GM12878 (cell line): ENCODE measurements around the gene INTS6.

ENCODE experiments used
- BRCA1 ChIP-seq: IDR thresholded peaks from 2 replicates; pipeline ENCODE4 v1.6.1; 2011; ENCODE audit warnings: low read depth, low read length, improper control_type of control experiment
- NR2C1 ChIP-seq: fragments of 450-650 bp; IDR thresholded peaks from 2 replicates; pipeline ENCODE4 v1.6.1; 2017; ENCODE audit warnings: antibody characterized with exemption, mild to moderate bottlenecking, moderate library complexity
- REST ChIP-seq: IDR thresholded peaks from 2 replicates; pipeline ENCODE4 v1.6.1; 2012; ENCODE audit warnings: mild to moderate bottlenecking, low read depth, low read length
- TF ChIP-seq, protein P1 (sequence below), 3 experiments: IDR thresholded peaks in 2 of 3; conservative IDR thresholded peaks in 1 of 3; 2 replicates each; pipeline ENCODE4 v1.5.1; 2011; ENCODE audit warnings: low read depth in 3 of 3, low read length in 3 of 3, mild to moderate bottlenecking in 3 of 3, control low read depth in 2 of 3, moderate library complexity in 2 of 3, inconsistent platforms in 1 of 3, mixed read lengths in 1 of 3; ENCODE audit not compliant: control insufficient read depth in 2 of 3, insufficient read depth in 1 of 3; ENCODE audit errors: extremely low read depth in 1 of 3
- TF ChIP-seq, protein P2 (sequence below): IDR thresholded peaks from 2 replicates; pipeline ENCODE4 v1.6.1; 2012; ENCODE audit warnings: low read depth, low read length, improper control_type of control experiment

GRCh38 chr13:51465124-51465523 lies 12.3 kb upstream of the INTS6 start:
- TF ChIP-seq, protein P1, sequence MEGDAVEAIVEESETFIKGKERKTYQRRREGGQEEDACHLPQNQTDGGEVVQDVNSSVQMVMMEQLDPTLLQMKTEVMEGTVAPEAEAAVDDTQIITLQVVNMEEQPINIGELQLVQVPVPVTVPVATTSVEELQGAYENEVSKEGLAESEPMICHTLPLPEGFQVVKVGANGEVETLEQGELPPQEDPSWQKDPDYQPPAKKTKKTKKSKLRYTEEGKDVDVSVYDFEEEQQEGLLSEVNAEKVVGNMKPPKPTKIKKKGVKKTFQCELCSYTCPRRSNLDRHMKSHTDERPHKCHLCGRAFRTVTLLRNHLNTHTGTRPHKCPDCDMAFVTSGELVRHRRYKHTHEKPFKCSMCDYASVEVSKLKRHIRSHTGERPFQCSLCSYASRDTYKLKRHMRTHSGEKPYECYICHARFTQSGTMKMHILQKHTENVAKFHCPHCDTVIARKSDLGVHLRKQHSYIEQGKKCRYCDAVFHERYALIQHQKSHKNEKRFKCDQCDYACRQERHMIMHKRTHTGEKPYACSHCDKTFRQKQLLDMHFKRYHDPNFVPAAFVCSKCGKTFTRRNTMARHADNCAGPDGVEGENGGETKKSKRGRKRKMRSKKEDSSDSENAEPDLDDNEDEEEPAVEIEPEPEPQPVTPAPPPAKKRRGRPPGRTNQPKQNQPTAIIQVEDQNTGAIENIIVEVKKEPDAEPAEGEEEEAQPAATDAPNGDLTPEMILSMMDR (IDR thresholded peaks at IDR 0.05 in 2 of 3, conservative IDR thresholded peaks at IDR 0.05 in 1 of 3; ENCODE audit: control insufficient read depth in 2 of 3, extremely low read depth in 1 of 3, insufficient read depth in 1 of 3, low read depth in 3 of 3, low read length in 3 of 3): no peak
- TF ChIP-seq, protein P2, sequence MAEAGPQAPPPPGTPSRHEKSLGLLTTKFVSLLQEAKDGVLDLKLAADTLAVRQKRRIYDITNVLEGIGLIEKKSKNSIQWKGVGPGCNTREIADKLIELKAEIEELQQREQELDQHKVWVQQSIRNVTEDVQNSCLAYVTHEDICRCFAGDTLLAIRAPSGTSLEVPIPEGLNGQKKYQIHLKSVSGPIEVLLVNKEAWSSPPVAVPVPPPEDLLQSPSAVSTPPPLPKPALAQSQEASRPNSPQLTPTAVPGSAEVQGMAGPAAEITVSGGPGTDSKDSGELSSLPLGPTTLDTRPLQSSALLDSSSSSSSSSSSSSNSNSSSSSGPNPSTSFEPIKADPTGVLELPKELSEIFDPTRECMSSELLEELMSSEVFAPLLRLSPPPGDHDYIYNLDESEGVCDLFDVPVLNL: no peak
- TF ChIP-seq REST: no peak
- no peak for TF ChIP-seq NR2C1
- no peak for TF ChIP-seq BRCA1
